NCI-H146 treated with DMSO at 0.1 percent for 48 hours (cell line): ENCODE data around the gene NYNRIN.
"Not testable (repeated sequence)": the region's sequence is repeated elsewhere in the genome, so short reads cannot be mapped to it uniquely, and the experiment has no call there.

Source experiments
- DNase-seq: peaks from one replicate; lab custom pipeline; 2025; ENCODE audit not compliant: unreplicated experiment; lab: John Stamatoyannopoulos, UW

The NYNRIN gene

GRCh38 chr14:24442240-24443052 is 43.6 kb downstream of the NYNRIN start, which contains the start of gene SDR39U1:
SDR39U1 (minus strand) TSS chr14:24442776; CDS start chr14:24442769, 7 bp downstream.
- peak; percentile 96 for DNase-seq

- no peak for DNase-seq
Measured at GRCh38 chr14:24443053-24443665, 44.4 kb downstream of the NYNRIN start.

GRCh38 chr14:24450828-24451227 is 52.0 kb downstream of the NYNRIN start:
- DNase-seq = not testable (repeated sequence)

- DNase-seq = no peak
Measured at GRCh38 chr14:24456980-24457379, 58.2 kb downstream of the NYNRIN start.

GRCh38 chr14:24458736-24459135 is 59.9 kb downstream of the NYNRIN start:
- no peak for DNase-seq

- DNase-seq = no peak
Measured at GRCh38 chr14:24459331-24459730, 60.5 kb downstream of the NYNRIN start.

GRCh38 chr14:24461336-24461735 is 62.5 kb downstream of the NYNRIN start:
- no peak for DNase-seq

- DNase-seq = no peak
Measured at GRCh38 chr14:24463017-24463883, 64.4 kb downstream of the NYNRIN start.

- DNase-seq = no peak
Measured at GRCh38 chr14:24463884-24464785, 65.3 kb downstream of the NYNRIN start.

GRCh38 chr14:24465368-24465767 is 66.6 kb downstream of the NYNRIN start:
- no peak for DNase-seq

GRCh38 chr14:24465805-24466204 is 67.0 kb downstream of the NYNRIN start:
- DNase-seq = no peak
